WTC11 (cell line): ENCODE measurements around the gene TLR7. TPM values are rescaled to one million over a fixed set of nuclear protein-coding genes. Genes with fewer than 3 reads are reported as not detected.

Experiments
- ATAC-seq: fragments of 200-7000 bp; cut with Tn5 transposase; 2 replicates; pipeline ENCODE4 v1.10.0; 2021; ENCODE audit warnings: mild to moderate bottlenecking, moderate library complexity
- CTCF ChIA-PET: fragments of 300-600 bp; sonication (Branson Sonifier 250); formaldehyde crosslinking; loops from one replicate; lab custom pipeline; 2021; ENCODE audit warnings: antibody characterized with exemption; lab: Charles Lee
- POLR2A ChIA-PET: fragments of 350-600 bp; sonication (Branson Sonifier 250); formaldehyde crosslinking; loops from one replicate; lab custom pipeline; 2021; ENCODE audit warnings: antibody characterized with exemption; lab: Charles Lee
- DNase-seq: peaks from one replicate; pipeline ENCODE4 v3.0.0; 2021; ENCODE audit warnings: low spot score
- H3K27ac Mint-ChIP-seq: 2 replicates; pipeline ENCODE4 v1.8.0; 2021; ENCODE audit warnings: mixed read lengths
- H3K27me3 Mint-ChIP-seq: 2 replicates; pipeline ENCODE4 v1.8.0; 2021; ENCODE audit warnings: low read depth, mild to moderate bottlenecking, moderate library complexity, mixed read lengths
- H3K36me3 Mint-ChIP-seq: 2 replicates; pipeline ENCODE4 v1.8.0; 2021; ENCODE audit warnings: mixed read lengths
- H3K4me1 Mint-ChIP-seq: 2 replicates; pipeline ENCODE4 v1.8.0; 2022; ENCODE audit warnings: mixed read lengths
- H3K4me3 Mint-ChIP-seq: 2 replicates; pipeline ENCODE4 v1.8.0; 2021; ENCODE audit warnings: mild to moderate bottlenecking, moderate library complexity, mixed read lengths
- H3K9me3 Mint-ChIP-seq: 2 replicates; pipeline ENCODE4 v1.8.0; 2021; ENCODE audit warnings: mixed read lengths
- ATF2 ChIP-seq: sonication (generic); formaldehyde crosslinking; IDR thresholded peaks from 2 replicates; pipeline ENCODE4 v1.8.1; 2022; ENCODE audit warnings: low read depth, missing genetic modification reagents, borderline replicate concordance
- E2F1 ChIP-seq: sonication (generic); formaldehyde crosslinking; IDR thresholded peaks from 2 replicates; pipeline ENCODE4 v1.8.0; 2022; ENCODE audit warnings: mild to moderate bottlenecking, missing genetic modification reagents
- E2F4 ChIP-seq: sonication (generic); formaldehyde crosslinking; IDR thresholded peaks from 2 replicates; pipeline ENCODE4 v1.8.1; 2022; ENCODE audit warnings: low read depth, mild to moderate bottlenecking, moderate library complexity, missing genetic modification reagents, borderline replicate concordance
- JUN ChIP-seq: sonication (generic); formaldehyde crosslinking; IDR thresholded peaks from 2 replicates; pipeline ENCODE4 v1.8.0; 2023; ENCODE audit warnings: mild to moderate bottlenecking, missing genetic modification reagents
- MAX ChIP-seq: sonication (generic); formaldehyde crosslinking; IDR thresholded peaks from 2 replicates; pipeline ENCODE4 v1.8.0; 2022; ENCODE audit warnings: mild to moderate bottlenecking, missing genetic modification reagents
- MLX ChIP-seq: sonication (generic); formaldehyde crosslinking; IDR thresholded peaks from 2 replicates; pipeline ENCODE4 v1.8.1; 2023; ENCODE audit warnings: mild to moderate bottlenecking, missing genetic modification reagents, moderate library complexity
- MYBL2 ChIP-seq: sonication (generic); formaldehyde crosslinking; IDR thresholded peaks from 2 replicates; pipeline ENCODE4 v1.8.1; 2023; ENCODE audit warnings: mild to moderate bottlenecking, moderate library complexity, missing genetic modification reagents
- NFATC4 ChIP-seq: fragments of 250-450 bp; sonication (Bioruptor Pico); IDR thresholded peaks from 2 replicates; pipeline ENCODE4 v1.9.0; 2021; ENCODE audit warnings: mild to moderate bottlenecking
- RELA ChIP-seq: sonication (generic); formaldehyde crosslinking; IDR thresholded peaks from 2 replicates; pipeline ENCODE4 v1.8.1; 2022; ENCODE audit warnings: missing genetic modification reagents, mild to moderate bottlenecking, borderline replicate concordance
- RORB ChIP-seq: fragments of 250-450 bp; sonication (Bioruptor Pico); IDR thresholded peaks from 2 replicates; pipeline ENCODE4 v1.9.0; 2021; ENCODE audit warnings: mild to moderate bottlenecking
- SMAD4 ChIP-seq: sonication (generic); formaldehyde crosslinking; IDR thresholded peaks from 2 replicates; pipeline ENCODE4 v1.8.0; 2022; ENCODE audit warnings: mild to moderate bottlenecking, missing genetic modification reagents
- SP1 ChIP-seq: sonication (generic); formaldehyde crosslinking; conservative IDR thresholded peaks from 2 replicates; pipeline ENCODE4 v1.8.1; 2022; ENCODE audit warnings: missing genetic modification reagents
- TEAD4 ChIP-seq: sonication (generic); formaldehyde crosslinking; IDR thresholded peaks from 2 replicates; pipeline ENCODE4 v1.8.0; 2022; ENCODE audit warnings: mild to moderate bottlenecking, missing genetic modification reagents
- TP53 ChIP-seq: sonication (generic); formaldehyde crosslinking; IDR thresholded peaks from 2 replicates; pipeline ENCODE4 v1.8.1; 2023; ENCODE audit warnings: mild to moderate bottlenecking, missing genetic modification reagents
- ZNF138 ChIP-seq: sonication (generic); formaldehyde crosslinking; conservative IDR thresholded peaks from 2 replicates; pipeline ENCODE4 v1.8.1; 2022; ENCODE audit warnings: mild to moderate bottlenecking, moderate library complexity, missing genetic modification reagents
- ZNF232 ChIP-seq: sonication (generic); formaldehyde crosslinking; IDR thresholded peaks from 2 replicates; pipeline ENCODE4 v1.8.0; 2022; ENCODE audit warnings: mild to moderate bottlenecking, missing genetic modification reagents
- ZNF317 ChIP-seq: sonication (generic); formaldehyde crosslinking; IDR thresholded peaks from 2 replicates; pipeline ENCODE4 v1.8.1; 2023; ENCODE audit warnings: low read depth, mild to moderate bottlenecking, moderate library complexity, missing genetic modification reagents, borderline replicate concordance
- ZNF423 ChIP-seq: fragments of 250-450 bp; sonication (Bioruptor Pico); IDR thresholded peaks from 2 replicates; pipeline ENCODE4 v2.1.2; 2022; ENCODE audit warnings: mild to moderate bottlenecking, moderate library complexity
- ZNF532 ChIP-seq: fragments of 250-450 bp; sonication (Bioruptor Pico); IDR thresholded peaks from 2 replicates; pipeline ENCODE4 v1.9.0; 2021; ENCODE audit warnings: mild to moderate bottlenecking, borderline replicate concordance
- ZNF671 ChIP-seq: fragments of 250-450 bp; sonication (Bioruptor Pico); IDR thresholded peaks from 2 replicates; pipeline ENCODE4 v1.8.0; 2021; ENCODE audit warnings: mild to moderate bottlenecking
- total RNA-seq: library from RNA; stranded (reverse); gene quantifications from 3 replicates; pipeline ENCODE4 v1.2.3, GENCODE V29; 2021

The TLR7 gene
- total RNA-seq, 1 experiment from 2014 or later = not detected

GRCh38 chrX:12877386-12877785, 10.5 kb downstream of the TLR7 start:
- Mint-ChIP-seq H3K4me3 (no peak overlapping the region), H3K4me1 (peaks cover 7% of the 10 kb centered on the region), H3K27ac (no peak overlapping the region), H3K27me3 (no peaks in the 10 kb centered on the region; the same call in 1 of the 2 replicates)
- CTCF ChIA-PET = no interaction called here
- no peak for DNase-seq
- TF ChIP-seq E2F4 (CRISPR knock-in tag) = no peak
- TF ChIP-seq, all 79 proteins: peak for 0
- no peak for ATAC-seq
- H3K9me3 Mint-ChIP-seq = no peaks in the 10 kb centered on the region
- POLR2A ChIA-PET = no interaction called here
- H3K36me3 Mint-ChIP-seq = no peaks in the 10 kb centered on the region

GRCh38 chrX:12878536-12878935, 11.7 kb downstream of the TLR7 start:
- CTCF ChIA-PET = no interaction called here
- no peaks in the 10 kb centered on the region for H3K4me1 Mint-ChIP-seq
- no peaks in the 10 kb centered on the region; the same call in 1 of the 2 replicates for H3K27me3 Mint-ChIP-seq
- DNase-seq = no peak
- no peak overlapping the region for H3K27ac Mint-ChIP-seq
- TF ChIP-seq ZNF532 (CRISPR knock-in tag) = no peak
- TF ChIP-seq RORB (CRISPR knock-in tag) = no peak
- TF ChIP-seq MYBL2 (CRISPR knock-in tag) = no peak
- no peak for TF ChIP-seq JUN (CRISPR knock-in tag)
- no peak for TF ChIP-seq NFATC4 (CRISPR knock-in tag)
- TF ChIP-seq MAX (CRISPR knock-in tag) = no peak
- no peak for TF ChIP-seq RELA (CRISPR knock-in tag)
- TF ChIP-seq TP53 (CRISPR knock-in tag) = no peak
- TF ChIP-seq MLX (CRISPR knock-in tag) = no peak
- TF ChIP-seq SP1 (CRISPR knock-in tag) = no peak
- TF ChIP-seq E2F1 (CRISPR knock-in tag) = no peak
- TF ChIP-seq ZNF317 (CRISPR knock-in tag) = no peak
- no peak for TF ChIP-seq ZNF232 (CRISPR knock-in tag)
- no peak for TF ChIP-seq ZNF671 (CRISPR knock-in tag)
- TF ChIP-seq SMAD4 = no peak
- TF ChIP-seq, all 79 proteins: peak for 0
- no peak for ATAC-seq
- Mint-ChIP-seq H3K4me3 (no peak overlapping the region), H3K36me3 (no peaks in the 10 kb centered on the region), H3K9me3 (no peaks in the 10 kb centered on the region)
- POLR2A ChIA-PET = no interaction called here

GRCh38 chrX:12881914-12882313, 15.0 kb downstream of the TLR7 start:
- TF ChIP-seq ZNF532 (CRISPR knock-in tag) (no peak), ZNF138 (no peak), TEAD4 (no peak), ATF2 (no peak), SP1 (CRISPR knock-in tag) (no peak), ZNF423 (no peak)
- Mint-ChIP-seq H3K4me3 (no peak overlapping the region), H3K27me3 (no peaks in the 10 kb centered on the region; the same call in 1 of the 2 replicates), H3K9me3 (no peaks in the 10 kb centered on the region), H3K36me3 (no peaks in the 10 kb centered on the region), H3K27ac (no peak overlapping the region; the same call in 1 of the 2 replicates), H3K4me1 (no peaks in the 10 kb centered on the region)
- POLR2A ChIA-PET = no interaction called here
- ATAC-seq (no peak), DNase-seq (no peak)
- CTCF ChIA-PET = no interaction called here
